GM18507 (cell line): ENCODE measurements around the gene WNT5A.

Experiments
- DNase-seq: peaks from one replicate; pipeline ENCODE4 v3.0.0; 2011; ENCODE audit warnings: low read depth; ENCODE audit not compliant: insufficient read length; ENCODE audit errors: extremely low spot score
- FAIRE-seq: peaks from 2 replicates; lab custom pipeline; 2011; peaks lifted over from hg19 to GRCh38; lab: Jason Lieb, UNC

WNT5A gene

GRCh38 chr3:55486857-55487380 lies at the start of gene WNT5A:
TSS of gene WNT5A (minus strand) at chr3:55487306. CDS start at chr3:55486985, 321 bp downstream.
- no peak for DNase-seq
- no peak for FAIRE-seq

GRCh38 chr3:55534876-55535275 lies 47.8 kb upstream of the WNT5A start:
- no peak for DNase-seq
- no peak for FAIRE-seq

- FAIRE-seq = no peak
- no peak for DNase-seq
Observed at GRCh38 chr3:55532806-55533205, 45.7 kb upstream of the WNT5A start.

- FAIRE-seq (no peak), DNase-seq (no peak)
Observed at GRCh38 chr3:55531321-55531720, 44.2 kb upstream of the WNT5A start.

GRCh38 chr3:55527361-55527760 lies 40.3 kb upstream of the WNT5A start:
- FAIRE-seq = no peak
- DNase-seq = no peak

GRCh38 chr3:55526332-55527030 lies 39.4 kb upstream of the WNT5A start:
- FAIRE-seq = no peak
- no peak for DNase-seq

- DNase-seq = no peak
- FAIRE-seq = no peak
Observed at GRCh38 chr3:55525436-55525835, 38.3 kb upstream of the WNT5A start.

- DNase-seq (no peak), FAIRE-seq (no peak)
Observed at GRCh38 chr3:55524565-55525244, 37.6 kb upstream of the WNT5A start.

- FAIRE-seq = no peak
- no peak for DNase-seq
Observed at GRCh38 chr3:55523471-55523870, 36.4 kb upstream of the WNT5A start.

- FAIRE-seq = no peak
- no peak for DNase-seq
Observed at GRCh38 chr3:55521738-55522421, 34.8 kb upstream of the WNT5A start.

- FAIRE-seq = no peak
- no peak for DNase-seq
Observed at GRCh38 chr3:55521064-55521737, 34.1 kb upstream of the WNT5A start.

GRCh38 chr3:55519019-55519418 lies 31.9 kb upstream of the WNT5A start:
- FAIRE-seq (no peak), DNase-seq (no peak)

GRCh38 chr3:55518451-55518850 lies 31.3 kb upstream of the WNT5A start:
- FAIRE-seq = no peak

GRCh38 chr3:55516392-55517030 lies 29.4 kb upstream of the WNT5A start:
- FAIRE-seq = no peak
- no peak for DNase-seq

More at GRCh38 chr3:55518451-55518850, 31.3 kb upstream of the WNT5A start:
- no peak for DNase-seq

GRCh38 chr3:55515550-55516246 lies 28.6 kb upstream of the WNT5A start:
- DNase-seq (no peak), FAIRE-seq (no peak)

GRCh38 chr3:55514962-55515361 lies 27.9 kb upstream of the WNT5A start:
- no peak for DNase-seq
- FAIRE-seq = no peak

GRCh38 chr3:55512571-55513343 lies 25.7 kb upstream of the WNT5A start:
- FAIRE-seq (no peak), DNase-seq (no peak)

- FAIRE-seq = no peak
- no peak for DNase-seq
Observed at GRCh38 chr3:55511895-55512570, 24.9 kb upstream of the WNT5A start.
